ENCODE measurements around the gene KIAA0753. TPM values are rescaled to one million over a fixed set of nuclear protein-coding genes. Genes with fewer than 3 reads are reported as not detected.

Gene KIAA0753
- total and polyA plus RNA-seq, 2 of the 13 experiments (the other 11 are each of a cell fraction or from before 2014, with no cell fraction given): 5.2 to 9.1 TPM

- TF ChIP-seq HMGXB4 (CRISPR knock-in tag; IDR thresholded peaks at IDR 0.05; ENCODE audit: borderline replicate concordance in 1 of 2, low read depth in 1 of 2) (peak; percentile 57 to 89; a peak in 3 of 4 replicates), CBX5 (CRISPR knock-in tag; IDR thresholded peaks at IDR 0.05; ENCODE audit: borderline replicate concordance) (0 out of 2 replicates have a peak, but pooled peaks have one; percentile 42), FOXA1 (IDR thresholded peaks at IDR 0.05) (no peak), FOXA1 (CRISPR knock-in tag; IDR thresholded peaks at IDR 0.05) (no peak), FOXP4 (CRISPR knock-in tag; IDR thresholded peaks at IDR 0.05) (no peak), ZNF503 (CRISPR knock-in tag; IDR thresholded peaks at IDR 0.05) (no peak; the same call in 1 of the 2 replicates), PAF1 (CRISPR knock-in tag; IDR thresholded peaks at IDR 0.05) (no peak), ZNF407 (CRISPR knock-in tag; IDR thresholded peaks at IDR 0.05; ENCODE audit: not compliant biosample characterization) (peak; percentile 99)
- TF ChIP-seq, protein P1, sequence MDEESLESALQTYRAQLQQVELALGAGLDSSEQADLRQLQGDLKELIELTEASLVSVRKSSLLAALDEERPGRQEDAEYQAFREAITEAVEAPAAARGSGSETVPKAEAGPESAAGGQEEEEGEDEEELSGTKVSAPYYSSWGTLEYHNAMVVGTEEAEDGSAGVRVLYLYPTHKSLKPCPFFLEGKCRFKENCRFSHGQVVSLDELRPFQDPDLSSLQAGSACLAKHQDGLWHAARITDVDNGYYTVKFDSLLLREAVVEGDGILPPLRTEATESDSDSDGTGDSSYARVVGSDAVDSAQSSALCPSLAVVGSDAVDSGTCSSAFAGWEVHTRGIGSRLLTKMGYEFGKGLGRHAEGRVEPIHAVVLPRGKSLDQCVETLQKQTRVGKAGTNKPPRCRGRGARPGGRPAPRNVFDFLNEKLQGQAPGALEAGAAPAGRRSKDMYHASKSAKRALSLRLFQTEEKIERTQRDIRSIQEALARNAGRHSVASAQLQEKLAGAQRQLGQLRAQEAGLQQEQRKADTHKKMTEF (CRISPR knock-in tag; IDR thresholded peaks at IDR 0.05): peak; percentile 93
- TF ChIP-seq, protein P2, sequence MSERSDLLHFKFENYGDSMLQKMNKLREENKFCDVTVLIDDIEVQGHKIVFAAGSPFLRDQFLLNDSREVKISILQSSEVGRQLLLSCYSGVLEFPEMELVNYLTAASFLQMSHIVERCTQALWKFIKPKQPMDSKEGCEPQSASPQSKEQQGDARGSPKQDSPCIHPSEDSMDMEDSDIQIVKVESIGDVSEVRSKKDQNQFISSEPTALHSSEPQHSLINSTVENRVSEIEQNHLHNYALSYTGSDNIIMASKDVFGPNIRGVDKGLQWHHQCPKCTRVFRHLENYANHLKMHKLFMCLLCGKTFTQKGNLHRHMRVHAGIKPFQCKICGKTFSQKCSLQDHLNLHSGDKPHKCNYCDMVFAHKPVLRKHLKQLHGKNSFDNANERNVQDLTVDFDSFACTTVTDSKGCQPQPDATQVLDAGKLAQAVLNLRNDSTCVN (CRISPR knock-in tag; IDR thresholded peaks at IDR 0.05; ENCODE audit: borderline replicate concordance): peak; percentile 91
Observed at GRCh38 chr17:6651919-6652452, 11.5 kb upstream of the KIAA0753 start (continued).
